HG03159 (cell line): ENCODE data around the gene DGCR6L.
A peak's percentile ranks its signal among the peaks of the same experiment; 100 is the strongest.
"Not testable (repeated sequence)": the region's sequence is repeated elsewhere in the genome, so short reads cannot be mapped to it uniquely, and the experiment has no call there.

Experiments
- ATAC-seq: cut with Tn5 transposase; IDR thresholded peaks from one replicate; pipeline ENCODE4 v1.9.1; 2021; ENCODE audit warnings: mild to moderate bottlenecking, moderate library complexity; ENCODE audit not compliant: unreplicated experiment

DGCR6L gene

DNA sequence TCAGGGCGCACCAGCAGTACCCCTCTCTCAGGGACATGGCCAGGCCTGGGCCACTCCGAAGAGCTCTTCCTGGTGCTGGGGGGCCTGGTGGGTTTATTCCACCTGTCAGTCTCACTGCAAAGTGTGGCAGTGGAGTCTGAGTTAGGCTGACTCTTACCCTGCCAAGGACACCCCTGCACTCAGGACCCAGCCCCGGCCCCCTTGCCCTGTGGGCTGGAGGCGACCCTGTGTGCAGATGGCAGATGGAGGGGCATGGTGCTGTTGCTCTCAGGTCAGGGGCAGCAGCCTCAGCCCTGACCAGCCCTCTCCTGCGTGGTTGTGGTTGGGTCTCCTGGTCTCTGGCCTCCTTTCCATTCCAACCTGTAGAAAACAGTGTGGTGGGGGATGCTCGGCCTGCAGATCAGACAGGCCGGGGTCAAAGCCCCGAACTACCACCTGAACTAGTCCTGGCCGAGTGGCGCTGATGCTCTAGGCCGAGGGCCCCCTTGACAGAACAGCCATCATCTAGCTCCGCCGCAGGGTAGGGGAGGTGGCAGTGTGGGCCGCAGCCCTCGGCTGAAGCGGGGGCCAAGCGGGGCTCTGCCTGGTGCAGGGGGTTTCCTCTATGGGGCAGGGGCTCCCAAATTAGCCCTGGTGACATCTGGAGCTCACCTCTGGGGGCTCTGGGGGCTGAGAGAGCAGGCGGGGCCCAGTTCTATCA is 41.8 kb downstream of the DGCR6L start:
- ATAC-seq = not testable (repeated sequence)

DNA sequence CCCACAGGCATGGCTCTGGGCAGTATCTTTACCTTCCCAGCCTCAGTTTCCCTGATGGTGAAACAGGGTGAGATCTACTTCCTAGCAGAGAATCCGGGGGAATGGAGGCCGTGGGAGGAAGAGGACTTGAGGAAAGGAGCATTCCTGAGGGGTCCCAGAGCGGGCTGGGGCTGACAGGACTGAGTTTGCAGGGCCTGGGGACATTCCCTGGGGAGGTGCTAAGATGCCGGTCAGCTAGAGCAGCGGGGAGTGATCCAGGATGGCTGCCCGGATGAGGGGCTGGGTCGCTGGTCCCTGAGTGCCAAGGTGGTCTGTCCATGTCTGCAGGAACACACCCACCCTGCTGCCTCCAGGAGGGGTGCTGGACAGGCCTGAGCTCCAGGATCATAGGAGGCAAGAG is 43.4 kb downstream of the DGCR6L start:
- ATAC-seq = no peak

DNA sequence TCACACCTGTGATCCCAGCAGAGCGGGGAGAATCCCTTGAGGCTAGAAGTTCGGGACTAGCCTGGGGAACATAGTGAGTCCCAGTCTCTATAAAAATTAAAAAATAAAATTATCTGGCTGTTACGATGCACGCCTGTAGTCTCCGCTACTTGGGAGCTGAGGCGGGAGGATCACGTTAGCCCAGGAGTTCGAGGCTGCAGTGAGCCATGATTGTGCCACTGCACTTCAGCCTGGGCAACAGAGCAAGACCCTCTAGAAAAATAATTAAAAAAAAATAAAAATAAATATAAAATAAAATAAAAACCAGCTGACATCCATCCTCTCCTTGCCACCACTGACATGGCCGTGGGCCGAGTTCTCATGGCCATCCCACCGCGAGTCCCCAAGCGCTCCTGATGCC is 44.0 kb downstream of the DGCR6L start:
- no peak for ATAC-seq

DNA sequence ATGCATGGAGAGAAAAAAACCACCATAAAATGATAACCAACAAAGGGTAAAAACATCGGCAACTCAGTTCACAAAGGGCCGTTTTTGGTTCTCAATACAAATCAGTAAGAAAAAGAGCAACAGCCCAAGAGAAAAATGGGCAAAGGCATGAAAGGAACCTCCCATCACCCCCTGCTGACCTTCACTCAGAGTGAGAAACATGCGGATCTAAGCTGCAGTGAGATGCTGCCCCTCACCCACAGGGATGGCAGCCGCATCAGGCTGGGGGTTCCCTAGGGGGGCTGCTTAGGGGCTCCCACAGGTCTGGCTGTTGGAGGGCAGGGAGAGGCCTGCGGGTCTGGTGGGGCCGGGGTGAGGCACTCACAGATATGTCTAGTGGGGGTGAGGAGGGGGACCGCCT is 44.5 kb downstream of the DGCR6L start:
- not testable (repeated sequence) for ATAC-seq

DNA sequence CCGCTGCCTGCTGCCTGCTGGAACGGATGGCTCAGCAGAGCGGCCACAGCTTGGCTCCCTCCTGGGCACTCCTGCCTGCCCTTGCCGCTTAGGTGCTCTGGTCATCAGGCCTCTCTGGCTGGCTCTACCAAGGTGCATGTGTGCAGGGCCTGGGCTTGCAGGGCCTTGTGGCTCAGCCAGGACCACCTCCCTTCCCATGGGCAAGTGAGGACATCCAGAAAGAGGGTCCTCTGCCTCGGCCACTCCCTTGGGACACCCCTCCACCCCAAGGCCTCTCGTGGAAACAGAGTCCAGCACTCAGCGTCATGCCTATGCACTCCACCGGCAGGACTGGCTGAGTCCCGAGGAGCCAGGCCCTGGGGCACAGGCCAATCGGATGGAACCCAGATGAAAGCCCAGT is 45.5 kb downstream of the DGCR6L start:
- ATAC-seq = not testable (repeated sequence)

DNA sequence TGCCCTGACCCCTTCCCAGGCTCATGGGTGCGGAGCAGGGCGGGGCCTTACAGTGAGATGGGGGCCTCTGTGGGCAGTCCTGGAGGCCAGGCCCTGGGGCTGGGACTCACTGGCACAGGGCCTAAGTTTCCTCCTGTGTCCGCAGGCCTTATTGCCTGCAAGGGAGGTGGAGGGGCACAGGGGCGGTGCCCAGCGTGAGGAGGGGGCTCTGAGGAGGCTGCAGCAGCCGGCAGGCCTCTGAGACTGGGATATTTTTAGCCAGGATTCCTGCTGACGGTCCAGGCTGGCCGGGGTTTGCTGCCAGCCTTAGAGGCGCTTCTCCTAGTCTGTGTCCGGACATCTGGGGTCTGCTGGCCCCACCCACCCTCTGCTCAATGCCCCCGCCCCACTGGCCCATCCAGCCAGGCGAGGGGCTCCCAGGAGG is 46.1 kb downstream of the DGCR6L start:
- no peak for ATAC-seq

DNA sequence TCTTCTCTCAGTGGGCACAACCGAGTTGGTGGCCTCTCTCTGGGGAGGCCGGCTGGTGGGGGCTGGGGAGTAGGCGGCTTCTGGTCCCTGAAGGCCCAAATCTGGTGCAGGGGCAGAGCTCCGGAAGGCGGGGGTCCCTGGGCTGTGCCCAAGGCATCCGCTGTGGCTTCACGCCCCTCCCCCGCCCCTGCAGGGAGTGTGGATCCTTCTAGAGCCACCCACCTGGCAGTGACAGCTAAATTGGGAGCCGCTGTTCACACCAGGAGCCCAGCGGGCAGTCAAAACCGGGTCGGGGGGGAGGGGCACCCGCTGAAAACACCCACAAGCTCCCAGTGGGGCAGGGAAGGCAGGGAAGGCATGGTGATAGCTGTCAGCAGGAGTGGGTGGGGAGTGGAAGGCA is 47.2 kb downstream of the DGCR6L start:
- no peak for ATAC-seq

DNA sequence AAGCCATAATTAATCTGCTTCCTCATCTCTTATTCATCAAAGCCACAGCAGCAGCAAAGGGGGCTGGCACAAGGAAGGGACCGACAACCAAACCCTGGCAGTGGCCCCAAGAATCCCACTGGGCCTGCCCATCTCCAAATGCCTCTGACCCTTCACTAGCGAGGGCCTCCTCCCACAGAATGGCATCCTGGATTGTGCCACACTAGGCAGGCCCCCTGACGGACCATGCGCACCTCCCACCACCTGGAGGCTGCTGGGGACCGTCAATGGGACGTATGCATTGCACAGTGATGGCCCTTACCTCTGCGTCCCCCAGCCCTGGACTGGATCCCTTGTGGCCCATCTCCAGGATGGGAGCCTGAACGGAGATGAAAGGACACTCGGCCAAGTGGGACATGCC is 47.7 kb downstream of the DGCR6L start:
- no peak for ATAC-seq

DNA sequence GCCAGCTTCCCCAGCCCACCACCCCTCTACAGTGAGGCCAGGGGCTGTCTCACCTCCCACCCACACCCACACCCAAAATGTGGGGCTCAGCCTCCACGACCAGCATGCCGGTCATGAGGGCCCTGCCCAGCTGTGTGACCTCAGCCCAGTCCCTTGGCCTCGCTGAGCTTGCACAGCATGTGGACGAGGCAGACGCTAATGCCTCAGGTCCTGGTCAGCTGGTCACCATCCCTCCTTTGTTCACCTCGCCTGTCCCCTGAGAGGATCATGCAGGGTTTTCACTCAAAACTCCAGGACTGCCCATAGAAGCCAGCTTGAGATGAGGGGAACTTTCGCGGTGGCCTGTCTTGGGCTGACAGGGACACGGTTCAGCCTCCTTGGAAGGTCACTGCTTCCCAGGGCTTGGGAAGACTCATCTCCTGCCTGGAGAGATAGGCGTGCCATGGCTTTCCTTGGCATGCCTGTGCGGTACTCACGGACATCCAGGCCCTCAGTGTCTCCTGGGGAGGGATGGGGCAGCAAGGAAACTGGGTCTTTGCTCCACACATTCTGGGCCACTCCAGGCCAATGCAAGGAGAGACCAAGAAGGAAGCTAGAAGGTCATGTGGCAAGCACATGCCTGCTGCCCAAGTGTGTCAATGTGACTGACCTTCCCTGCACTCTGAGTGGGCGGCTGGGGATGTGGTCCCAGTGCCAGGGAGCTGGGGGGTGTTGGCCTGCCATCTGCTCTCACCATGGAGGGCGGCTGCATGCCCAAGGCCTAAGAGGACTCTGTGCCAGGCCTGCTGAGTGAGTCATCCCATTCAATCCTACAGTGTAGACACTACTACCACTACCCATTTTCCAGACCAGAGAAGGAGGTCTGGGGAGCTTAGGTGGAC is 48.5 kb downstream of the DGCR6L start:
- no peak for ATAC-seq

DNA sequence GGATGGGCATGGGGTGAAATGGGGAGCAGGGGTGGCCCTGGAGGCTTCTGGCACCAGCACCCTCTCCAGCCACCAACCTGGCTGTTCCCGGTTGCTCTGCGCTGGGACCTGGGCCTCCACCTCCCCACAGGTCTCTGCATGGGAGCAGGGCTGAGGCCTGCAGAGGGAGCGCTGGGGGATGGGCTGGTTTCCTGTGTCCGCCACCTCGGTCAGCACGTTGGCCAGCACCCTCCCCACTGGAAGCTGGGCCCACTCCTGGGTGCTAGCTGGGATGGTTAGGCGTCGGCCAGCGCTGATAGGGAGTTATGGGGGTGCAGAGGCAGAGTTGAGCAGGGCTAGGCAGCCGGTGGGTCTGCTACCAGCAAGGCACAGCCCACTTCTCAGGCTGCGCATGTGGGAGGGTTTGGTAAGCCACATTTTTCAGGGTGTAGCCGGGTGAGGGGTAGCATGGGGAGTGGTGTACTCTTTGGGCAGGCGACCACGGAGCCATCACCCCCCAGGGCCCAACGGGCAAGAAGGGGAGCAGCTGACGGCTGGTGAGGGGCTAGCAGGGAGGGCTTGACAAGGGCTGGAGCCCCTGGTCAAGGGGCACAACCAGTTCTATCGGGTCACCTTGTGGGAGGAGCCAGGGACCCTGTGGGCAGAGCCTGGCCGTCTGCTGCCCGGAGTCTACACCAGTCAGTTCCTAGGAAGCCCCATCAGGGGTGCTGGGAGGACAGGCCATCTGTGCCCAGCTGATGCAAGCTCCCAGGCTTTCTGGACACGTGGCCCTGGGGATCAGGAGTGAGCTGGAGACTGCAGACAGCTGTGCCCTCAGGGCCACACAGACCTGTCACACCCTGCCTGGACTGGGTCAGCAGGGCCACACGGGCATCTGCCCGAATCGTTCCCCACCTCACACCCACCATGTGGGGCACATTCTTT is 49.4 kb downstream of the DGCR6L start:
- ATAC-seq = not testable (repeated sequence)

DNA sequence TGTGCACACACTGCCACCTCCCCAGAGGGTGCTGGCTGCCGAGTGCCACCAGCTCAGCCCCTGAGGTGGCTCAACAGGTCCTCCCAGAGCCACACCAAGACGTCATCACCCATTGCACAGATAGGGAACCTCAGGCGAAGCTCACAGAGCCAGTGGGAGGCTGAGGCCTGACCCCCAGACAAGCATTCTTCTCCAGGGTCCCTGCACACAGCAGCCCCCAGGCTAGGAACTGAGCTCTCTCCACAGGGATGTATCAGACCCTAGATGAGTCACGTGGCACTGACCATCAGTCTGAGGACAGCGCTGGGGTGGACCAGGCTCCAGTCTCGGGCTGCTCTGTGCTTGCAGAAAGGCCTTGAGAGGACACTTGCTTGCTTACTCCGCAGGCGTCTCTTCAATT is 50.2 kb downstream of the DGCR6L start:
- ATAC-seq = not testable (repeated sequence)

DNA sequence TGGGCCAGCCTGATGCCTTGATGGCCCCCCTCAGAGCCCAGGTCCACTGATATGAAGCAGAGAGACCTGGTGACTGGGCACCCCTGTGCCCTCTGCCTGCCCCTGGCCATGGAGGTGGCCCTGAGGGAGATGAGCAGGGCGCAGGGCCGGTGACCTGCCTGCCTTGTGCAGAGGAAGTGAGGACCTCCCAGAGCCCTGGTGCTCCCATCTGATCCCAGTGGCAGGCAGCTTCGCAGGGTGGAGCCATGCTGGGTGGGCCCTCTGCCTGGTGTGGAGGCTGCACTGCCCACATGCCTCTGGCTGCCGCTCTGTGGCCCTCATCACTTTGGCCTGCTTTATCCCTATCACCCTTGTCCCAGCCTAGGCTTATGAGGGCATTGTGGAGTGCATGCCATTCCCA is 50.7 kb downstream of the DGCR6L start:
- ATAC-seq = not testable (repeated sequence)

DNA sequence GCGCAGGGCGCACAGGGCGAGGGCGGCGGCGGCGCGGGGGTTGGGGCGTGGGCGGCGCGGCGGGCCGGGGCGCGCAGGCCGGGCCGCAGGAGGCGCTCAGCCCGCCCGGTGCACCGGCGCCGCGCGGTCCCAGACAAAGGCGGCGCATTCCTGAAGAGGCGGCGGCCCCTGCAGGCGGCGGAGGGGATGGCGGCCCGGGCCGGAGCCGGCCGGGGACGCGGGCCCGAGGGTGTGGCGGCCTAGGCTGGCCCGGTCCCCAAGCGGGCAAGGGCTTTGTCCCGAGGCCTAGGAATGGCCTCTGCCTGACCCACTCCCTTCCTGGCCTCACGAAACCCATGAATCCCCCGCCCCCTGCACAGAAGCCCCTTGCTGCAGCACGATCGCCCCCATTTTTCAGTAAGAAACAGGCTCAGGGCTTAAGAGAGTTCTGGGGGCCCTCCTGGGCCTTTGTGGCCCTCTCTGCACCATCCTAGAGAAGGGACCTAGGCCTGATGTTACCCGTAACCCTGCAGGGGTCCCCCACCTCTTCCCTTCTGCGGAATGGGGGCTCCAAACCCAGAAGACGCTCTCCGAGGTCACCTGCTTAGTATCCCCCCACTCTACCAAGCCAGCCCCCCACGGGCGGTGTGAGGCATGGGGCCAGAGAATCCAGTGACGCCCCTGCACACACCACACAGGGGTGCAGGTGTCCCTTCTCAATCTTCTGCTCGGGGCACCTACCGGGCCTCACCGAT is 51.4 kb downstream of the DGCR6L start, which contains the start of gene RTN4R:
RTN4R (minus strand) TSS at position 40 of the 734 bp plus-strand sequence. CDS start 226 bp downstream, outside the sequence.
- ATAC-seq = peak; percentile 60

DNA sequence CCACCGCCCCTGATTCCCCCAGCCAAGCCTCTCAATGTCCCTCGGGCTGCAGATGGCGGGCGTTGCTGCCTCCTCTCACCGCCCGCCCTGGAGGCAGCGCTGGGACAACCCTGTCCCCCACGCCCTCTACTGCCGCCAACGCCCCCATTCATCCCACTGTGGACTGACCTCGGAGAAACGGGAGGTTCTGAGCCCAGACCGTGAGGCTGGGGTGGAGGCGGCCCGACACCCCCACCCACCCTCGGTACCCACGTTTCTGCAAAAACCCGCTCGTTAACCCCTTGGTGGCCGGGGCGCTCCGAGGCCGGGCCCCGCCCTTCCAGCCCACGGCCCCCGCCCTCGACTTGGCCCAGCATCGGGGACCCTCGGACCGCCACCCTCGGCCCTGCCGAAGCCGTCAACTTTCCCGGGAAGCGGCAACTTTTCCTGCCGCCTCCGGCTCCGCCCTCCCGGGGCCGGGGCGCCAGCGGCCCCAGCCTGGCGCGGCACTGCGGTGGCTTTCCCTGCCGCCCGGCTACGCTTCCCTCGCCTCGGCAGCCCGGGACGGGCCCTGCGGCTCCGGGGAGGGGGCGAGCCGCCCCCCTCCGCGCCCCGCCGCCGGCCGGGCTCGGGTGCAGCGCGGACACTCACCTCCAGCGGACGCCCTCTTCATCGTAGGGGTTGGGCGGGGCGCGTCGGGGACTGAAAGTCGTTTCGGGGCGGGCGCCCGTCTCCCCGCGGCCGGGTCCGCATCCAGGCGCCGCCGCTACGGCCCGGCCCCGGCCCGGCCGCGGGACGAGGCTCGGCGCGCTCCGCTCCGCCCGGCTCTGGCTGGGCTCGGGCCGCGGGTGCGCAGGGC is 52.2 kb downstream of the DGCR6L start:
- no peak for ATAC-seq

DNA sequence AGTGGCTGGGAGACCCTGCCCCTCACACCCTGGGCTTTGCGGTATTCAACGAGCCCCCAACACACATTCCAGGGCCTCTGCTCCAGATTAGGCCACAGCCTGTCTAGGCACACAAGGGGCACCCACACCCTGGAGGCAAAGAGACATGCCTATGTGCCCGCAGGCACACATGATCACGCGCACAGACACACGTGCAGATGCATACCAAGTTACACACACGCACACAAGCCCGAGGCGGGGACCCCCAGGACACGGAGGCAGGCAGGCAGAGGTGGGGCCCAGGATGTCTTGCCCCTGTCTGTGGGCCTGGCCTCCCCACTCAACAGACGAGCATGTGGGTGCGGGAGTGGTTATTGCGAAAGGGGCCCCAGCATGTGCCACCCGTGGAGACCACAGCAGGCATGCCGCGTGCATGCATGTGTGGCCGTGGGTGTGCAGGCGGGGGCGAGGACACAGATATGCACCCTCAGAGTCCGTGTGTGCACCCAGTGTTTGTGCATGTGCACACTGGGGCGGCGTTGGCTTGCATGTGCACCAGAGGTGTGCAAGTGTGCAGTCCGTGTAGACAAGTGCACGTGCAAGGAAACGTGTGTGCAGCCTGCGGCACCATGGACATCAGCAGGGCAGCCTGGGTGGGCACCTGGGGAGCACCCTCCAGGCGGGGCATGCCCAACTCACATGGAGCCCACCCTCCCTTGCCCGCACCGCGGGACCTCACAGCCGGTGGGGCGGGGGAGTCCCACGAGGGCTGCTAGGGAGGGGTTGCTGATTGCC is 53.0 kb downstream of the DGCR6L start:
- not testable (repeated sequence) for ATAC-seq

DNA sequence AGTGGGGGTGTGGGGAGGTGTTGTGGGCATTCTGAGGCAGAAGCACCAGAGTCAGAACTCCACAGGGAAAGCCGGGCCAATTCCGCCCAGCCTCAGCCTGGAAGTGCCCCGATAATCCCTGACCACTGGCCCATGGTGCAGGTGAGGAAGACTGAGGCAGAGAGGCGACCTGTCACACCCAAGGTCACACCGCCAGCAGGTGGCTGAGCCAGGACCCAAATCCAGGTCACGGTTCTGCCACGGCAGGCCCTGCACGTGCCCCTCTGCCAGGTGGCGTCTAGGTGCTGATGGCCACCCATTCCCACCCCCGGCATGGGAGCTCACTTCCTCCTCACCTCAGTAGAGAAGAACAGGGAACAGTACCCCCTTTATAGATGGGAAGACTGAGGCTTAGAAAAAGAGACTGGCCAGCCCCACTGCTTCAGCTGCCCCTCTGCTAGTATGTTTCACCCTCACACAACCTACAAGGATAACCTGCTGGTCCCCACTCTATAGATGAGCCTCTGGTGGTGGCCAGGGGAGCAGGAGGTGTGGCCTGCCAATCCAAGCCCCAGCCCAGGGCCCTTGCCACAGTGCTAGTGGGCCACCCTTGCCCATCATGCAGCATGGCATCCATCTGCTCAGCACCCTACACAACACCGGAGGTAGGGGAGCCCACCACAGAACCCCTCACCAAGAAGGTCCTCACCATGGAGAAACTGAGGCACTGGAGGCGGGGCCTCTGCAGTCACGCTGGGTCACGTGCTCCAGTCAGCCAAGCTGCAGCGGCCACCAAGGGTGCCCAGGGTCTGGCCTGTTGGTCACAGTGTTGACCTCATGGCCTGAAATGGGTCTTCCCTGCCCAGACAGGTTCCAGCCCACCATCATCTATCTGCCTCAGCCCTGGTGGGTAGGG is 53.8 kb downstream of the DGCR6L start:
- not testable (repeated sequence) for ATAC-seq

DNA sequence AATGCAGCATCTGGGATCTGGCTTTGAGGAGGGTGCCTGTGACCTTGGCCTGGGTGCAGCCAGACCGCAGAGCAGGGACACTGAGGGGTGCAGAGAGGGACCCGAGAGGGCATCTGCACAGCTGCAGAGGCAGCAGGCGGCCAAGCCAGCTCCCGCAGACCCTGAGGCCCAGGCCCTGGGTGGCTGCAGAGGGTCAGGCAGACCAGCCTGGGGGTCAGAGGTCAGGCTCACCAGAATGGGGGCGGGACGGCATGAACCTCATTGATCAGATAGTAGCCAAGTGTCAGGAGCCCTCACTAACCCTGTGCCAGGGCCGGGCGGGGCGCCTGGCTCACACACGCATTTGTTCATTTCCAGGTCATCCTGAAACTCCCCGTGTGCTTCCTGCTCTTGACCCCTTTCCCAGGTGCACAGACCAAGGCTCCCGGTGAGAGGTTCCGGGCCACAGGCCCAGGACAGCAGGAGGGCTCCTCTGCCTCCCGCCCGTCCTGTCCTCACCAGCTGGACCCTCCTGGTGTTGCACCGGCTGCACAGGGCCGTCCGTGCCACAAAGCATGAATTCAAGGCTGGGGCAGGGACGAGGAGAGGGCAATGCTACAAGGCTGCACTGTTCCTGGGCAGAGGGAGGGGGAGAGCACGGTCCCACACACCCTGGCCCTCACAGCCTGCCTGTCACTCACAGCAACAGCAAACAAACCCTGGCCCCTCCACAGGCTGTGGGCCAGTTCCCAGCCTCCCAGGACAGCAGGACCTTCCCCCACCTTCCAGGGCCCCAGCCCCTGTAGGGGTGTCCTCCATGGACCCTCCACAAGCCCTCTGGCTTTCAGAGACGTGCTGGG is 55.0 kb downstream of the DGCR6L start:
- no peak for ATAC-seq
